ENCODE results near the gene SELENOM. TPM values are rescaled to one million over a fixed set of nuclear protein-coding genes. Genes with fewer than 3 reads are reported as not detected.
"Not testable (repeated sequence)": the region's sequence is repeated elsewhere in the genome, so short reads cannot be mapped to it uniquely, and the experiment has no call there.

Gene SELENOM
- total RNA-seq, 1 experiment from 2014 or later, result 2.0 TPM

- H3K9me3 ChIP-seq, result no peaks in the 10 kb centered on the region
- Mint-ChIP-seq H3K36me3 (ENCODE audit: insufficient read depth, unreplicated experiment) (no peaks in the 10 kb centered on the region), H3K9me3 (ENCODE audit: unreplicated experiment) (no peaks in the 10 kb centered on the region), H3K4me3 (ENCODE audit: unreplicated experiment) (no peak overlapping the region), H3K27me3 (ENCODE audit: insufficient read depth, unreplicated experiment) (no peaks in the 10 kb centered on the region), H3K4me1 (ENCODE audit: low read depth, unreplicated experiment) (peaks cover 6% of the 10 kb centered on the region), H3K27ac (ENCODE audit: unreplicated experiment) (no peak overlapping the region)
- ChIA-PET POLR2A (no interaction called here), CTCF (no interaction called here)
- TF ChIP-seq, protein P1, sequence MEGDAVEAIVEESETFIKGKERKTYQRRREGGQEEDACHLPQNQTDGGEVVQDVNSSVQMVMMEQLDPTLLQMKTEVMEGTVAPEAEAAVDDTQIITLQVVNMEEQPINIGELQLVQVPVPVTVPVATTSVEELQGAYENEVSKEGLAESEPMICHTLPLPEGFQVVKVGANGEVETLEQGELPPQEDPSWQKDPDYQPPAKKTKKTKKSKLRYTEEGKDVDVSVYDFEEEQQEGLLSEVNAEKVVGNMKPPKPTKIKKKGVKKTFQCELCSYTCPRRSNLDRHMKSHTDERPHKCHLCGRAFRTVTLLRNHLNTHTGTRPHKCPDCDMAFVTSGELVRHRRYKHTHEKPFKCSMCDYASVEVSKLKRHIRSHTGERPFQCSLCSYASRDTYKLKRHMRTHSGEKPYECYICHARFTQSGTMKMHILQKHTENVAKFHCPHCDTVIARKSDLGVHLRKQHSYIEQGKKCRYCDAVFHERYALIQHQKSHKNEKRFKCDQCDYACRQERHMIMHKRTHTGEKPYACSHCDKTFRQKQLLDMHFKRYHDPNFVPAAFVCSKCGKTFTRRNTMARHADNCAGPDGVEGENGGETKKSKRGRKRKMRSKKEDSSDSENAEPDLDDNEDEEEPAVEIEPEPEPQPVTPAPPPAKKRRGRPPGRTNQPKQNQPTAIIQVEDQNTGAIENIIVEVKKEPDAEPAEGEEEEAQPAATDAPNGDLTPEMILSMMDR (IDR thresholded peaks at IDR 0.05; ENCODE audit: insufficient read depth in 1 of 2, low read depth in 1 of 2, low read length in 1 of 2, severe bottlenecking in 1 of 2, unreplicated experiment in 1 of 2), result no peak
- intact Hi-C loops (cut with micrococcal nuclease; ENCODE audit: unreplicated experiment), result no loop called here
- no peak for DNase-seq
- no peak overlapping the region for H3K4me3 ChIP-seq (ENCODE audit: low read depth, low read length)
- H3K36me3 ChIP-seq (ENCODE audit: control insufficient read depth, insufficient read depth, low read length), result no peaks in the 10 kb centered on the region
- BruUV-seq (replicated peaks), result no TSS peak
- no peaks in the 10 kb centered on the region for H3K27me3 ChIP-seq (replicated peaks; ENCODE audit: control insufficient read depth, insufficient read depth, low read length)
- H3K4me1 ChIP-seq, result peaks cover 8% of the 10 kb centered on the region
These were observed 10.9 kb upstream of the SELENOM start for GRCh38 chr22:31118046-31118820.

- H3K9me3 ChIP-seq; H3K4me3 ChIP-seq (ENCODE audit: low read depth, low read length); H3K36me3 ChIP-seq (ENCODE audit: control insufficient read depth, insufficient read depth, low read length); H3K4me1 Mint-ChIP-seq (ENCODE audit: low read depth, unreplicated experiment); H3K27me3 Mint-ChIP-seq (ENCODE audit: insufficient read depth, unreplicated experiment); intact Hi-C loops (cut with micrococcal nuclease; ENCODE audit: unreplicated experiment); H3K4me1 ChIP-seq; DNase-seq; H3K36me3 Mint-ChIP-seq (ENCODE audit: insufficient read depth, unreplicated experiment); H3K27me3 ChIP-seq (replicated peaks; ENCODE audit: control insufficient read depth, insufficient read depth, low read length); POLR2A ChIA-PET; H3K27ac Mint-ChIP-seq (ENCODE audit: unreplicated experiment); H3K9me3 Mint-ChIP-seq (ENCODE audit: unreplicated experiment); BruUV-seq (replicated peaks); H3K4me3 Mint-ChIP-seq (ENCODE audit: unreplicated experiment): not testable (repeated sequence)
- CTCF ChIA-PET, result interaction anchor here (0.5 kb wide), 1 partner anchor 234 kb away, joined by 6 read pairs; no protein-coding TSS in a partner anchor
These were observed 5.3 kb upstream of the SELENOM start for GRCh38 chr22:31112547-31113091.

- H3K9me3 Mint-ChIP-seq (ENCODE audit: unreplicated experiment), result no peaks in the 10 kb centered on the region
These were observed 488 bp upstream of the SELENOM start for GRCh38 chr22:31107894-31108218.

More at GRCh38 chr22:31107894-31108218, 488 bp upstream of the SELENOM start:
- TF ChIP-seq, protein P1 (IDR thresholded peaks at IDR 0.05; ENCODE audit: insufficient read depth in 1 of 2, low read depth in 1 of 2, low read length in 1 of 2, severe bottlenecking in 1 of 2, unreplicated experiment in 1 of 2), result peak in 1 of 2 experiments; percentile 3
- no peaks in the 10 kb centered on the region for H3K4me1 ChIP-seq
- no peaks in the 10 kb centered on the region for H3K36me3 ChIP-seq (ENCODE audit: control insufficient read depth, insufficient read depth, low read length)
- intact Hi-C loops (cut with micrococcal nuclease; ENCODE audit: unreplicated experiment), result loop anchor here (1.0 kb wide), 1 partner anchor 41 kb away; no protein-coding TSS in a partner anchor
- Mint-ChIP-seq H3K4me3 (ENCODE audit: unreplicated experiment) (peak overlapping the region; percentile 79), H3K27ac (ENCODE audit: unreplicated experiment) (peak overlapping the region; percentile 5), H3K27me3 (ENCODE audit: insufficient read depth, unreplicated experiment) (no peaks in the 10 kb centered on the region), H3K4me1 (ENCODE audit: low read depth, unreplicated experiment) (peaks cover 7% of the 10 kb centered on the region), H3K36me3 (ENCODE audit: insufficient read depth, unreplicated experiment) (peaks cover 6% of the 10 kb centered on the region)
- no peak for DNase-seq
- POLR2A ChIA-PET, result no interaction called here
- no peaks in the 10 kb centered on the region for H3K27me3 ChIP-seq (replicated peaks; ENCODE audit: control insufficient read depth, insufficient read depth, low read length)
- CTCF ChIA-PET, result interaction anchor here (0.7 to 2.5 kb wide), 8 partner anchors 26 to 186 kb away, joined by 3 to 10 read pairs (median 4); partner anchors contain the start of genes MORC2, SMTN and TUG1
- BruUV-seq (replicated peaks), result no TSS peak
- no peaks in the 10 kb centered on the region; the same call in 1 of the 2 replicates for H3K9me3 ChIP-seq
- H3K4me3 ChIP-seq (ENCODE audit: low read depth, low read length), result peak overlapping the region; percentile 33
